ENCODE results near the gene CSNK1G1.
"Not testable (repeated sequence)": the region's sequence is repeated elsewhere in the genome, so short reads cannot be mapped to it uniquely, and the experiment has no call there.

The CSNK1G1 gene

DNA sequence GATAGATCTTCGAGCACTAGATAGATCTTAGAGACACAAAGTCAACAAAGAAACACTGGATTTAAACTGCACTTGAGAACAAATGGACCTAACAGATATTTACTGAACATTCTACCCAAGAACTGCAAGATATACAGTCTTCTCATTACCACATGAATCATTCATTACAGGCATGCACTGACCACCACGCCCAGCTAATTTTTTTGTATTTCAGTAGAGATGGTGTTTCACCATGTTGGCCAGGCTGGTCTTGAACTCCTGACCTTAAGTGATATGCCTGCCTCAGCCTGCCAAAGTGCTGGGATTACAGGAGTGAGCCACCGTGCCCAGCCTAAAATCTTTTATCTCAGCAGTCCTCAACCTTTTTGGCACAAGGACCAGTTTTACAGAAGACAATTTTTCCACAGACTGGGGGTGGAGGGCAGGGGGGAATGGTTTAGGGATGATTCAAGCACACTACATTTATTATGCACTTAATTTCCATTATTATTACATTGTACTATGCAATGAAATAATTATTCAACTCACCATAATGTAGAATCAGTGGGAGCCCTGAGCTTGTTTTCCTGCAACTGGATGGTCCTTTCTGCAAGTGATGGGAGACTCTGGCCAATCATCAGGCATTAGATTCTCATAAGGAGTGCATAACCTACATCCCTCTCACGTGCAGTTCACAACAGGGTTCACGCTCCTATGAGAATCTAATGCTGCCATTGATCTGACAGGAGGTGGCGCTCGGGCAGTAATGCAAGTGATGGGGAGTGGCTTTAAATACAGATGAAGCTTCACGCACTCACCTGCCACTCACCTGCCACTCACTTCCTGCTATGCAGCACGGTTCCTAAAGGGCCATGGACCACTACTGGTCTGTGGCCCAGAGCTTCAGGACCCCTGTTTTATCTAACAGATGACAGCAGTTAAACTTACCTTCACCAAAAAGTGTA, 21.7 kb downstream of the CSNK1G1 start:
- no peak overlapping the region for H3K4me3 ChIP-seq (ENCODE audit: low read depth, low read length)
- TF ChIP-seq, protein P1, sequence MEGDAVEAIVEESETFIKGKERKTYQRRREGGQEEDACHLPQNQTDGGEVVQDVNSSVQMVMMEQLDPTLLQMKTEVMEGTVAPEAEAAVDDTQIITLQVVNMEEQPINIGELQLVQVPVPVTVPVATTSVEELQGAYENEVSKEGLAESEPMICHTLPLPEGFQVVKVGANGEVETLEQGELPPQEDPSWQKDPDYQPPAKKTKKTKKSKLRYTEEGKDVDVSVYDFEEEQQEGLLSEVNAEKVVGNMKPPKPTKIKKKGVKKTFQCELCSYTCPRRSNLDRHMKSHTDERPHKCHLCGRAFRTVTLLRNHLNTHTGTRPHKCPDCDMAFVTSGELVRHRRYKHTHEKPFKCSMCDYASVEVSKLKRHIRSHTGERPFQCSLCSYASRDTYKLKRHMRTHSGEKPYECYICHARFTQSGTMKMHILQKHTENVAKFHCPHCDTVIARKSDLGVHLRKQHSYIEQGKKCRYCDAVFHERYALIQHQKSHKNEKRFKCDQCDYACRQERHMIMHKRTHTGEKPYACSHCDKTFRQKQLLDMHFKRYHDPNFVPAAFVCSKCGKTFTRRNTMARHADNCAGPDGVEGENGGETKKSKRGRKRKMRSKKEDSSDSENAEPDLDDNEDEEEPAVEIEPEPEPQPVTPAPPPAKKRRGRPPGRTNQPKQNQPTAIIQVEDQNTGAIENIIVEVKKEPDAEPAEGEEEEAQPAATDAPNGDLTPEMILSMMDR (IDR thresholded peaks at IDR 0.05; ENCODE audit: low read depth, low read length): no peak
- TF ChIP-seq POLR2A (IDR thresholded peaks at IDR 0.05; ENCODE audit: extremely low read depth, insufficient read length): no peak
- no peak for TF ChIP-seq MYC (IDR thresholded peaks at IDR 0.05; ENCODE audit: low read depth, low read length)
- no peak for TF ChIP-seq MAX (IDR thresholded peaks at IDR 0.05; ENCODE audit: low read depth, low read length)
- DNase-seq (ENCODE audit: low read depth): no peak

DNA sequence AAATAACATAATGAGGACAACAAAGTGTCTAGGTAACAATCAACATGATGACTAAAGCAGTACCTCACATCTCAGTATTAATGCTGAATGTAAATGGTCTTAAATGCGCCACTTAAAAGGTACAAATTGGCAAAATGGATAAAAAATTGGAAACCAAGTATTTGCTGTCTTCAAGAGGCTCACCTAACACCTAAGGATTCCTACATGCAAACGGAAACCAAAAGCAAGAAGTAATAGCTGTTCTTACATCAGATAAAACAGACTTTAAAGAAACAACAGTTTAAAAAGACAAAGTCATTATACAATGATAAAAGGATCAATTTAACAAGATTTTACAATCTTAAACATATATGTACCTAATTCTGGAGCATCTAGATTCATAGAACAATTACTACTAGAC, 22.5 kb downstream of the CSNK1G1 start:
- DNase-seq (ENCODE audit: low read depth): no peak

GRCh38 chr15:64331668-64332067, 24.3 kb downstream of the CSNK1G1 start:
- not testable (repeated sequence) for H3K4me3 ChIP-seq (ENCODE audit: low read depth, low read length); DNase-seq (ENCODE audit: low read depth)

More for the DNA sequence above, 22.5 kb downstream of the CSNK1G1 start:
- H3K4me3 ChIP-seq (ENCODE audit: low read depth, low read length): no peak overlapping the region
- no peak for TF ChIP-seq MAX (IDR thresholded peaks at IDR 0.05; ENCODE audit: low read depth, low read length)
- TF ChIP-seq POLR2A (IDR thresholded peaks at IDR 0.05; ENCODE audit: extremely low read depth, insufficient read length): no peak
- no peak for TF ChIP-seq MYC (IDR thresholded peaks at IDR 0.05; ENCODE audit: low read depth, low read length)
- TF ChIP-seq, protein P1 (IDR thresholded peaks at IDR 0.05; ENCODE audit: low read depth, low read length): no peak

DNA sequence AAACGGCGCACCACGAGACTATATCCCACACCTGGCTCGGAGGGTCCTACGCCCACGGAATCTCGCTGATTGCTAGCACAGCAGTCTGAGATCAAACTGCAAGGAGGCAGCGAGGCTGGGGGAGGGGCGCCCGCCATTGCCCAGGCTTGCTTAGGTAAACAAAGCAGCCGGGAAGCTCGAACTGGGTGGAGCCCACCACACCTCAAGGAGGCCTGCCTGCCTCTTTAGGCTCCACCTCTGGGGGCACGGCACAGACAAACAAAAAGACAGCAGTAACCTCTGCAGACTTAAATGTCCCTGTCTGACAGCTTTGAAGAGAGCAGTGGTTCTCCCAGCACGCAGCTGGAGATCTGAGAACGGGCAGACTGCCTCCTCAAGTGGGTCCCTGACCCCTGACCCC, 29.0 kb downstream of the CSNK1G1 start:
- not testable (repeated sequence) for H3K4me3 ChIP-seq (ENCODE audit: low read depth, low read length); DNase-seq (ENCODE audit: low read depth)

GRCh38 chr15:64326458-64326857, 29.5 kb downstream of the CSNK1G1 start:
- not testable (repeated sequence) for H3K4me3 ChIP-seq (ENCODE audit: low read depth, low read length); DNase-seq (ENCODE audit: low read depth)

DNA sequence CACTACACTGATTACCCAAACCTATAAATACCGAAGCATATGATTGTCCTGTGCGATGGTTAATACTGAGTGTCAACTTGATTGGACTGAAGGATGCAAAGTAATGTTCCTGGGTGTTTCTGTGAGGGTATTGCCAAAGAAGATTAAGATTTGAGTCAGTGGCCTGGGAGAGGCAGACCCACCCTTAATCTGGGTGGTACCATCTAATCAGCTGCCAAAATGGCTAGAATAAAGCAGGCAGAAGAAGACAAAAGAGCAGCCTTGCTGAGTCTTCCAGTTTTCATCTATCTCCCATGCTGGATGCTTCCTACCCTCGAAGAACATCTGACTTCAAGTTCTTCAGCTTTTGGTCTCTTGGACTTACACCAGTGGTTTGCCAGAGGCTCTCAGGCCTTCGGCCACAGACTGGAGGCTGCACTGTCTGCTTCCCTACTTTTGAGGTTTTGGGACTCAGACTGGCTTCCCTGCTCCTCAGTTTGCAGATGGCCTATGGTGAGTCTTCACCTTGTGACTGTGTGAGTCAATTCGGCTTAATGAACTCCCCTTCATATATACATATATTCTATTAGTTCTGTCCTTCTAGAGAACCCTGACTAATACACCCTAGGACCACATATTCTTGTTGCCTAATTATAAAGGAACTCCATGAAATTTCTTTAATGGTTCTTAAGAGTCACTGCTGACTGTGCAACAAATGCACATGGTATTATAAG, 31.7 kb downstream of the CSNK1G1 start:
- DNase-seq (ENCODE audit: low read depth): no peak
- TF ChIP-seq MAX (IDR thresholded peaks at IDR 0.05; ENCODE audit: low read depth, low read length) (no peak), POLR2A (IDR thresholded peaks at IDR 0.05; ENCODE audit: extremely low read depth, insufficient read length) (no peak), MYC (IDR thresholded peaks at IDR 0.05; ENCODE audit: low read depth, low read length) (no peak)
- TF ChIP-seq, protein P1 (IDR thresholded peaks at IDR 0.05; ENCODE audit: low read depth, low read length): no peak
- H3K4me3 ChIP-seq (ENCODE audit: low read depth, low read length): no peak overlapping the region

- no peak for DNase-seq (ENCODE audit: low read depth)
- H3K4me3 ChIP-seq (ENCODE audit: low read depth, low read length): no peak overlapping the region
- no peak for TF ChIP-seq MAX (IDR thresholded peaks at IDR 0.05; ENCODE audit: low read depth, low read length)
Measured at GRCh38 chr15:64315216-64315615, 40.8 kb downstream of the CSNK1G1 start.

DNA sequence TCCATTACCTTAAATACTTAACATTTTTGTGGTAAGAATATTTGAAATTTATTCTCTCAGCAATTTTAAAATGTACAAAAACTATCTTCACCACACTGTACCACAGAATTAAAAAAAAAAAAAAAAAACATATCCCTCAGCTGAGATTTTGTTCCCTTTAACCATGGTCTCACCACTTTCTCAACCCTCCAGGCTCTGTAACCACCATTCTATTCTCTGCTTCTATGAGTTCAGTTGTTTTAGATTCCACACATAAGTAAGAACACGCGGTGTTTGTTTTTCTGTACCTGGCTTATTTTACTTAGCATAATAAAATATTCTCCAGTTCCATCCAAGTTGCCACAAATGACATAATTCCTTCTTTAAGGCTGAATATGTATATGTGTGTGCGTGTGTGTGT, 41.5 kb downstream of the CSNK1G1 start:
- DNase-seq (ENCODE audit: low read depth): no peak
- no peak overlapping the region for H3K4me3 ChIP-seq (ENCODE audit: low read depth, low read length)
- TF ChIP-seq MAX (IDR thresholded peaks at IDR 0.05; ENCODE audit: low read depth, low read length): no peak
- no peak for TF ChIP-seq POLR2A (IDR thresholded peaks at IDR 0.05; ENCODE audit: extremely low read depth, insufficient read length)
- no peak for TF ChIP-seq MYC (IDR thresholded peaks at IDR 0.05; ENCODE audit: low read depth, low read length)
- TF ChIP-seq, protein P1 (IDR thresholded peaks at IDR 0.05; ENCODE audit: low read depth, low read length): no peak

Data from NB4 (cell line).